ENCODE results near the gene CLOCK. TPM values are rescaled to one million over a fixed set of nuclear protein-coding genes. Genes with fewer than 3 reads are reported as not detected.

The CLOCK gene
- total RNA-seq, 1 donor from 2014 or later = 22.1 TPM

GRCh38 chr4:55483315-55483714, 63.4 kb downstream of the CLOCK start:
- no peak for DNase-seq (ENCODE audit: low spot score)

- no peak for DNase-seq (ENCODE audit: low spot score)
Observed at GRCh38 chr4:55475394-55476243, 71.1 kb downstream of the CLOCK start.

- DNase-seq (ENCODE audit: low spot score) = no peak
Observed at GRCh38 chr4:55469979-55470378, 76.7 kb downstream of the CLOCK start.

GRCh38 chr4:55468724-55469123, 78.0 kb downstream of the CLOCK start:
- DNase-seq (ENCODE audit: low spot score) = no peak

- DNase-seq (ENCODE audit: low spot score) = no peak
Observed at GRCh38 chr4:55466001-55466400, 80.7 kb downstream of the CLOCK start.

- no peak for DNase-seq (ENCODE audit: low spot score)
Observed at GRCh38 chr4:55458611-55459010, 88.1 kb downstream of the CLOCK start.

- no peak for DNase-seq (ENCODE audit: low spot score)
Observed at GRCh38 chr4:55458164-55458563, 88.5 kb downstream of the CLOCK start.

GRCh38 chr4:55450566-55450965, 96.1 kb downstream of the CLOCK start:
- no peak for DNase-seq (ENCODE audit: low spot score)

- no peak for DNase-seq (ENCODE audit: low spot score)
Observed at GRCh38 chr4:55447831-55448230, 98.9 kb downstream of the CLOCK start.

GRCh38 chr4:55447108-55447708, 99.5 kb downstream of the CLOCK start:
- no peak for DNase-seq (ENCODE audit: low spot score)

GRCh38 chr4:55446578-55446922, 100.2 kb downstream of the CLOCK start:
- no peak for DNase-seq (ENCODE audit: low spot score)

GRCh38 chr4:55445921-55446577, 100.7 kb downstream of the CLOCK start:
- DNase-seq (ENCODE audit: low spot score) = no peak

- peak; percentile 15 for DNase-seq (ENCODE audit: low spot score)
Observed at GRCh38 chr4:55444827-55445226, 101.9 kb downstream of the CLOCK start.

GRCh38 chr4:55442541-55442940, 104.2 kb downstream of the CLOCK start:
- DNase-seq (ENCODE audit: low spot score) = no peak

- no peak for DNase-seq (ENCODE audit: low spot score)
Observed at GRCh38 chr4:55440786-55441185, 105.9 kb downstream of the CLOCK start.

GRCh38 chr4:55439023-55439422, 107.7 kb downstream of the CLOCK start:
- no peak for DNase-seq (ENCODE audit: low spot score)

- no peak for DNase-seq (ENCODE audit: low spot score)
Observed at GRCh38 chr4:55438314-55438713, 108.4 kb downstream of the CLOCK start.

- DNase-seq (ENCODE audit: low spot score) = no peak
Observed at GRCh38 chr4:55437823-55438222, 108.9 kb downstream of the CLOCK start.

GRCh38 chr4:55437356-55437796, 109.3 kb downstream of the CLOCK start:
- no peak for DNase-seq (ENCODE audit: low spot score)

GRCh38 chr4:55435141-55435841, 111.4 kb downstream of the CLOCK start:
- DNase-seq (ENCODE audit: low spot score) = no peak

- DNase-seq (ENCODE audit: low spot score) = no peak
Observed at GRCh38 chr4:55431710-55432336, 114.9 kb downstream of the CLOCK start.

GRCh38 chr4:55424791-55425190, 121.9 kb downstream of the CLOCK start:
- no peak for DNase-seq (ENCODE audit: low spot score)
